Measurements from ENCODE around the gene MAPRE2. TPM values are rescaled to one million over a fixed set of nuclear protein-coding genes. Genes with fewer than 3 reads are reported as not detected.

MAPRE2 gene
- total and polyA plus RNA-seq, 4 donors, result 12.5 to 57.8 (median 19.8) TPM

- H3K27ac ChIP-seq (ENCODE audit: low read depth in 1 of 2, low read length in 1 of 2), result no peak overlapping the region
- TF ChIP-seq CTCF (IDR thresholded peaks at IDR 0.05; ENCODE audit: control extremely low read depth, extremely low read depth), result no peak
- DNase-seq, result no peak
- ATAC-seq (ENCODE audit: insufficient read depth, low FRiP score), result no peak
- H3K4me1 ChIP-seq (ENCODE audit: control insufficient read depth in 5 of 5, insufficient read depth in 5 of 5, low read length in 5 of 5), result peaks cover 3 to 20% (median 7%) of the 10 kb centered on the region in 5 donors
- no peaks in the 10 kb centered on the region for H3K27me3 ChIP-seq (ENCODE audit: control insufficient read depth in 3 of 3, insufficient read depth in 3 of 3, low read length in 2 of 3)
- H3K9me3 ChIP-seq (ENCODE audit: control insufficient read depth in 4 of 4, insufficient read depth in 3 of 4, low read length in 3 of 4), result no peaks in the 10 kb centered on the region
- 92 to 95% methylated on average over 7 of the region's 7 CpGs for WGBS, 2 donors
- no peak overlapping the region for H3K4me3 ChIP-seq
- no peak overlapping the region for H3K9ac ChIP-seq (ENCODE audit: insufficient read depth in 1 of 2, low read length in 2 of 2)
- H3K36me3 ChIP-seq (ENCODE audit: control insufficient read depth in 4 of 4, insufficient read depth in 4 of 4, low read length in 4 of 4), result no peaks in the 10 kb centered on the region
Measured at GRCh38 chr18:35061336-35061735, 20.1 kb downstream of the MAPRE2 start.

- Histone ChIP-seq H3K36me3 (ENCODE audit: control insufficient read depth in 4 of 4, insufficient read depth in 4 of 4, low read length in 4 of 4) (no peaks in the 10 kb centered on the region), H3K4me3 (no peak overlapping the region), H3K27me3 (ENCODE audit: control insufficient read depth in 3 of 3, insufficient read depth in 3 of 3, low read length in 2 of 3) (no peaks in the 10 kb centered on the region), H3K4me1 (ENCODE audit: control insufficient read depth in 5 of 5, insufficient read depth in 5 of 5, low read length in 5 of 5) (peaks cover 3 to 20% (median 7%) of the 10 kb centered on the region in 5 donors), H3K9me3 (ENCODE audit: control insufficient read depth in 4 of 4, insufficient read depth in 3 of 4, low read length in 3 of 4) (no peaks in the 10 kb centered on the region), H3K9ac (ENCODE audit: insufficient read depth in 1 of 2, low read length in 2 of 2) (no peak overlapping the region), H3K27ac (ENCODE audit: low read depth in 1 of 2, low read length in 1 of 2) (no peak overlapping the region)
- DNase-seq (no peak), ATAC-seq (ENCODE audit: insufficient read depth, low FRiP score) (no peak)
- 85% methylated on average over 7 of the region's 7 CpGs for WGBS, 2 donors
- no peak for TF ChIP-seq CTCF (IDR thresholded peaks at IDR 0.05; ENCODE audit: control extremely low read depth, extremely low read depth)
Measured at GRCh38 chr18:35061804-35062203, 20.6 kb downstream of the MAPRE2 start.

DNA sequence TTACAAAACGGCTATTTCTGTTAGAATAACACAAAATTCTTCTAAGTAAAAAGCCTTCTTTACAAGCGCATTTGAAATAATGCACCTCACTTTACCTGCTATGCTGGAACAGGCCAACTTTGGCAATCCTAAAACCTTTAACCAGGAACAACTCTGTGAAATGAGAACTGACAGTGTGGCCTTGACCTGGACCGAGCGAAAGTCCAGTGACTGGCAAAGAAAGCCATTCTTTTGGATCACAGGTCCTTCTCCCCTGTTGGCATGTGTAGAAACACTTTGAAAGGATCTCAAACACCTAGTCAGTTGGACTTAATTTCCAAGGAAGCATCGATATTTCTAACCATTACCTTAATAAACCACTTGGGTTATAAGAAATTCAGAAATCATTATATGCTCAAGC lies 21.2 kb downstream of the MAPRE2 start:
- Histone ChIP-seq H3K9ac (ENCODE audit: insufficient read depth in 1 of 2, low read length in 2 of 2) (no peak overlapping the region), H3K36me3 (ENCODE audit: control insufficient read depth in 4 of 4, insufficient read depth in 4 of 4, low read length in 4 of 4) (no peaks in the 10 kb centered on the region), H3K27ac (ENCODE audit: low read depth in 1 of 2, low read length in 1 of 2) (no peak overlapping the region), H3K4me1 (ENCODE audit: control insufficient read depth in 5 of 5, insufficient read depth in 5 of 5, low read length in 5 of 5) (peaks cover 3 to 20% (median 7%) of the 10 kb centered on the region in 5 donors), H3K4me3 (no peak overlapping the region), H3K9me3 (ENCODE audit: control insufficient read depth in 4 of 4, insufficient read depth in 3 of 4, low read length in 3 of 4) (no peaks in the 10 kb centered on the region), H3K27me3 (ENCODE audit: control insufficient read depth in 3 of 3, insufficient read depth in 3 of 3, low read length in 2 of 3) (no peaks in the 10 kb centered on the region)
- no peak for ATAC-seq (ENCODE audit: insufficient read depth, low FRiP score)
- no peak for DNase-seq
- WGBS, 2 donors, result 88 to 93% methylated on average over 5 of the region's 5 CpGs
- TF ChIP-seq CTCF (IDR thresholded peaks at IDR 0.05; ENCODE audit: control extremely low read depth, extremely low read depth), result no peak
